22Rv1 (cell line): ENCODE data around the gene PNN.

Source experiments
- CTCF ChIP-seq: fragments of 450-650 bp; IDR thresholded peaks from 2 replicates; pipeline ENCODE4 v1.5.1; 2017; ENCODE audit warnings: mild to moderate bottlenecking
- ZFX ChIP-seq: fragments of 450-650 bp; IDR thresholded peaks from 2 replicates; pipeline ENCODE4 v1.6.1; 2017; ENCODE audit warnings: antibody characterized with exemption, borderline replicate concordance

GRCh38 chr14:39169541-39169900, 5.5 kb upstream of the PNN start:
- TF ChIP-seq CTCF = no peak
- TF ChIP-seq ZFX = no peak
